Prostate gland (tissue), 2 donors: Measurements from ENCODE around the gene MIEF2. TPM values are rescaled to one million over a fixed set of nuclear protein-coding genes. Genes with fewer than 3 reads are reported as not detected.
"Not testable (repeated sequence)": the region's sequence is repeated elsewhere in the genome, so short reads cannot be mapped to it uniquely, and the experiment has no call there.

ENCODE experiments used
- DNase-seq: peaks from one replicate; pipeline ENCODE4 v3.0.0-alpha.2; 2019; ENCODE audit warnings: low spot score
- H3K27ac ChIP-seq, 2 donors: fragments of 200-600 bp; sonication (generic); 2 replicates each; pipeline ENCODE4 v1.5.1; 2017 to 2019
- H3K27me3 ChIP-seq: fragments of 200-600 bp; sonication (generic); replicated peaks from 2 replicates; pipeline ENCODE4 v1.5.1; 2019; ENCODE audit not compliant: insufficient read depth
- H3K36me3 ChIP-seq, 2 donors: fragments of 200-600 bp; sonication (generic); 1 replicate in 1 of 2; 2 replicates in 1 of 2; pipeline versions ENCODE4 v1.5.1 to v1.8.1; 2017 to 2019
- H3K4me1 ChIP-seq: fragments of 200-600 bp; sonication (generic); replicated peaks from 2 replicates; pipeline ENCODE4 v1.5.1; 2019
- H3K4me3 ChIP-seq, 2 donors: fragments of 200-600 bp; sonication (generic); 2 replicates each; pipeline ENCODE4 v1.5.1; 2017 to 2019
- H3K9me3 ChIP-seq: fragments of 200-600 bp; sonication (generic); 2 replicates; pipeline ENCODE4 v1.5.1; 2017
- CTCF ChIP-seq, 4 experiments: fragments of 200-600 bp in 2 of 4; fragments of 450-650 bp in 2 of 4; sonication (generic) in 2 of 4; IDR thresholded peaks; 1 replicate in 3 of 4; 2 replicates in 1 of 4; pipeline ENCODE4 v1.5.1; 2016 to 2019; ENCODE audit warnings: antibody characterized with exemption in 4 of 4, mild to moderate bottlenecking in 2 of 4, moderate library complexity in 2 of 4
- POLR2A ChIP-seq: fragments of 450-650 bp; IDR thresholded peaks from one replicate; pipeline ENCODE4 v1.6.1; 2016; ENCODE audit warnings: antibody characterized with exemption, mild to moderate bottlenecking
- POLR2AphosphoS5 ChIP-seq: sonication (generic); formaldehyde crosslinking; IDR thresholded peaks from one replicate; pipeline ENCODE4 v1.6.1; 2017; ENCODE audit warnings: antibody characterized with exemption
- WGBS: methylation state at CpG from one replicate; pipeline ENCODE4 v1.1.5; 2018; 5-methylcytosine and 5-hydroxymethylcytosine counted together
- intact Hi-C: fragments of 100-400 bp; cut with DNase I; formaldehyde crosslinking; loops from one replicate; pipeline ENCODE4 v1.14.2; 2022
- total RNA-seq, 2 donors: library from RNA; depleted of rRNA; stranded (reverse); fragments of >200 nt; gene quantifications; one replicate each; pipeline ENCODE4 v1.1.0, GENCODE V29; 2016

Gene MIEF2
- total RNA-seq, 2 donors from 2014 or later = 22.3 to 28.7 TPM

- WGBS = 93% methylated on average over 15 of the region's 15 CpGs
- no peak overlapping the region for H3K4me3 ChIP-seq
- H3K9me3 ChIP-seq = no peaks in the 10 kb centered on the region
- peaks cover 3 to 26% of the 10 kb centered on the region in 2 donors for H3K36me3 ChIP-seq
- no peak overlapping the region for H3K27ac ChIP-seq
- H3K27me3 ChIP-seq = no peaks in the 10 kb centered on the region
- intact Hi-C loops = no loop called here
- TF ChIP-seq CTCF (IDR thresholded peaks at IDR 0.05) = no peak
- TF ChIP-seq POLR2A = no peak
- no peak for TF ChIP-seq POLR2AphosphoS5
- no peak for DNase-seq
- no peaks in the 10 kb centered on the region for H3K4me1 ChIP-seq
These were observed 31.5 kb downstream of the MIEF2 start for GRCh38 chr17:18291718-18292540.

GRCh38 chr17:18298061-18298460, 37.6 kb downstream of the MIEF2 start:
- DNase-seq, H3K4me3 ChIP-seq, H3K27ac ChIP-seq, H3K27me3 ChIP-seq, H3K9me3 ChIP-seq, H3K4me1 ChIP-seq, intact Hi-C loops: not testable (repeated sequence)
- WGBS = no CpG with 5 or more reads among the region's 30 CpGs
- peaks cover 0 to 11% of the 10 kb centered on the region in 2 donors for H3K36me3 ChIP-seq

- no peak overlapping the region for H3K4me3 ChIP-seq
- H3K36me3 ChIP-seq = peaks cover 0 to 20% of the 10 kb centered on the region in 2 donors
- no peak for DNase-seq
- WGBS = 79% methylated on average over 8 of the region's 8 CpGs
- no peaks in the 10 kb centered on the region for H3K4me1 ChIP-seq
- no peak overlapping the region for H3K27ac ChIP-seq
- intact Hi-C loops = no loop called here
- H3K27me3 ChIP-seq = no peaks in the 10 kb centered on the region
- H3K9me3 ChIP-seq = no peaks in the 10 kb centered on the region
- TF ChIP-seq POLR2AphosphoS5 (no peak), CTCF (IDR thresholded peaks at IDR 0.05) (no peak), POLR2A (no peak)
These were observed 40.4 kb downstream of the MIEF2 start for GRCh38 chr17:18300725-18301480.

- H3K27me3 ChIP-seq, H3K4me3 ChIP-seq, H3K4me1 ChIP-seq, H3K27ac ChIP-seq, intact Hi-C loops, H3K9me3 ChIP-seq, DNase-seq: not testable (repeated sequence)
- WGBS = 73% methylated on average over 13 of the region's 13 CpGs
- H3K36me3 ChIP-seq = peaks cover 0 to 20% of the 10 kb centered on the region in 2 donors
These were observed 42.7 kb downstream of the MIEF2 start for GRCh38 chr17:18303206-18303605.

- H3K27me3 ChIP-seq = no peaks in the 10 kb centered on the region
- H3K4me1 ChIP-seq = no peaks in the 10 kb centered on the region
- no peak overlapping the region for H3K27ac ChIP-seq
- peaks cover 0 to 9% of the 10 kb centered on the region in 2 donors for H3K36me3 ChIP-seq
- H3K4me3 ChIP-seq = no peak overlapping the region
- DNase-seq = no peak
- WGBS = 95% methylated on average over 4 of the region's 4 CpGs
- H3K9me3 ChIP-seq = no peaks in the 10 kb centered on the region
- intact Hi-C loops = no loop called here
- TF ChIP-seq POLR2AphosphoS5 (no peak), CTCF (IDR thresholded peaks at IDR 0.05) (no peak), POLR2A (no peak)
These were observed 48.7 kb downstream of the MIEF2 start for GRCh38 chr17:18309202-18309601.
